Dedifferentiated amniotic fluid mesenchymal stem cell (primary cell): ENCODE results near the gene KIFBP.
A peak's percentile ranks its signal among the peaks of the same experiment; 100 is the strongest.

ENCODE experiments used
- DNase-seq: peaks from one replicate; pipeline ENCODE4 v3.0.0-alpha.2; 2016; ENCODE audit errors: extremely low spot score

KIFBP gene

GRCh38 chr10:69051710-69052487, 63.3 kb downstream of the KIFBP start:
- DNase-seq = no peak

- no peak for DNase-seq
These were observed 64.1 kb downstream of the KIFBP start for GRCh38 chr10:69052736-69053135.

- DNase-seq = no peak
These were observed 66.6 kb downstream of the KIFBP start for GRCh38 chr10:69055241-69055640.

- DNase-seq = no peak
These were observed 67.5 kb downstream of the KIFBP start for GRCh38 chr10:69056129-69056528.

GRCh38 chr10:69056536-69057260, 68.1 kb downstream of the KIFBP start:
- no peak for DNase-seq

DNA sequence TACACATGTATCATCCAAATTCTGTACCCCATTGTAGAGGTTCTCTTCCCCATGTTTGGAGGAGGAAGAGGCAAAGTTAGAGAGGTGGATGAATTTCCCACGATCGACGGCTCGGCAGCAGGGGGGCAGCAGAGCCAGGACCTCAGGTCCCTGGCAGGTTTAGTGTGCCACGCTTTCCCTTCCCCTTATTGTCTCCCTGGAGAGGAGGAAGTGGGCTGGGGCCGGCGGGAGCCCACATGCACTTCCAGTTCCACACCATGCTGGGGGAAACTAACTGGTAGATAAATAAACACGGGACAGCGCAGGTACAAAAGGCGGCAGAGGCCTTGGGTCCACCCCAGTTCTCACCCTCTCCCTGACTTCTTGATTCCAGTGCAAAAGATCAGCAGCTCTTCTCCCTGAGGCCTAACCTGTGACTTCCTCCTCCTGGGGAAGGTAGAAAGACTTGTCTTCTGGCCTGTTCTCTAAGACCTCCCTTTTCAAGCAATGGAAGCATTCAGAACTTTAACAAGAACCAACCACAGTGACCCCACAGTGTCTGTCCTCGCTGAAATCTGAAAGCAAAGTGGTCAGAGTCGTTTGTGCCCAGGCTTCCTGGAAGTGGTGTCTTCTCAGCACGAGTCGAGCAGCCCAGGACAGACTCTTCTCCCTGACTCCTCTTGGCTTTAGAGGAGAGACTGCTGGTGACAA, 68.8 kb downstream of the KIFBP start:
- DNase-seq = no peak

- no peak for DNase-seq
These were observed 69.3 kb downstream of the KIFBP start for GRCh38 chr10:69057951-69058297.

GRCh38 chr10:69060127-69060798, 71.7 kb downstream of the KIFBP start:
- no peak for DNase-seq

DNA sequence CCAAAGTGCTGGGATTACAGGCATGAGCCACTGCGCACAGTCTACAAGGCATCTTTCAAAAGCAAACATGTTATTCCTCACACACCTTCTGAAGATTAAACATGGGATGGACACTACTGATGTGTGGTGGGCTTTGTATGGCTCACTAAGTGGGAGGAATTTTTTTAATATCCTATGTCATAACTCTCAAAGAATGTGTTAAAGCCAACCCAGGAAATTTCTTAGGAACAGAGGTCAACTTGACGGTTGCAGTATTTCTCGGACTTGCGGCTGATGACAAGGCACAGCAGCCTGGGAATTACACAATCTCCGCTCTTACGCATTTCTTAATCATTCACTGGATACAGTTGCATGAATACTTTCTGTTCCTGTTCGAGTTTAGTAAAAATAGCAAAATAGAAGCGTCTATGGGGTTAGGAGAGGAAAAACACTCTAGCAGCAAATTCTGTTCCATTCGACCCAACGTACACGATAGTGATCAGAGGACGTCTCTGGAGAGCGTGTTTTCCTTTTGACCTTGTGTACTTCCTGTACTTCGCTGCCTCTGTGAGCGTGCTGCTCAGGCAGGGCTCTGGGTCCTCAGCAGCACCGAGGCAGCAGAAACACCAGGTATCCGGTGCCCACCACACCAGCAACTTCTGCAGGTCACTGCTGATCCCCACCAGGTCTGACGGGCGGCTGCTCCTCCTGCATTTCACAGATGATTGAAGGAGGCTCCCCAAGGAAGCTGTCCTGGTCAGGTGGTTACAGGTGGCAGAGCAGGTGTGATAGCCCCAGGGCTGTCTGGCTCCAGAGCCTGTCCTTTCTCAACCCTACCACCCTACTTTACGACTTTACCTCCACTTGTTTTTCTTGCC, 72.9 kb downstream of the KIFBP start:
- DNase-seq = peak; percentile 93

DNA sequence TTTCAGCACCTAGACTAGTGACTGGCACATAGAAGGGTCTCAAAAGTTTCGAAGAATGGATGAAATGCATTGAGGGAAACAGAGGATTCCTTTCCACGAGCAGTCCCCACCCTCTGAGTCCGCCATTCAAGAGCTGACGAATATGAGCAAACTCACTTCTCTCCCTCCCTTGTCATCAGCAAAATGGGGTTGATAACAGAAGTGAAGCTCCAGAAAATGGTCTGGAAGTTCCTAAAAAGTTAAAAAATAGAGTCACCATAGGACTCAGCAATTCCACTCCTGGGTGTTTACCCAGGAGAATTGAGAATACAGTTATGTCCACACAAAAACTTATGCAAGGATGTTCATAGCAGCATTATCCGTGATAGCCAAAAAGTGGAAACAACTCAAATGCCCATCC, 74.3 kb downstream of the KIFBP start:
- no peak for DNase-seq

- DNase-seq = no peak
These were observed 76.2 kb downstream of the KIFBP start for GRCh38 chr10:69064762-69065328.

GRCh38 chr10:69065406-69066361, 77.1 kb downstream of the KIFBP start:
- DNase-seq = no peak
